Posterior vena cava (tissue), 2 donors: Measurements from ENCODE around the gene ERBB4. TPM values are rescaled to one million over a fixed set of nuclear protein-coding genes. Genes with fewer than 3 reads are reported as not detected.

Experiments
- DNase-seq: peaks from one replicate; pipeline ENCODE4 v3.0.0-alpha.2; 2020; ENCODE audit warnings: low spot score
- intact Hi-C, 2 donors: fragments of 100-400 bp; cut with DNase I; formaldehyde crosslinking; loops; one replicate each; pipeline versions ENCODE4 v1.14.1 to v1.14.2; 2022 to 2023
- microRNA-seq, 2 donors: library from miRNA; unstranded; fragments of <30 nt; microRNA quantifications; one replicate each; pipeline ENCODE4 v1.2.0, GENCODE V29; 2020 to 2021; ENCODE audit warnings: borderline microRNAs expressed in 2 of 2
- total RNA-seq, 2 donors: library from RNA; stranded (reverse); fragmentation: NEBNext Ultra II Directional; extraction: Animal tissue kit (Norgen Biotek cat#: 25700); gene quantifications; one replicate each; pipeline ENCODE4 v1.2.1, GENCODE V29; 2021
- donor health status: DM: yes; HTN: yes; CAD: no.
- donor health status: DM: yes; HTN: yes; CAD: no.

Gene ERBB4
- total RNA-seq, 2 donors from 2014 or later: 3.2 to 7.6 TPM

- intact Hi-C loops: no loop called here
- DNase-seq: no peak
These were observed 1205.2 kb downstream of the ERBB4 start for GRCh38 chr2:211333377-211333776.

GRCh38 chr2:211331736-211332135 lies 1206.9 kb downstream of the ERBB4 start:
- DNase-seq: no peak
- intact Hi-C loops: no loop called here

- intact Hi-C loops: no loop called here
- no peak for DNase-seq
These were observed 1208.7 kb downstream of the ERBB4 start for GRCh38 chr2:211329882-211330281.

GRCh38 chr2:211329421-211329820 lies 1209.2 kb downstream of the ERBB4 start:
- intact Hi-C loops: no loop called here
- DNase-seq: no peak

- no peak for DNase-seq
- intact Hi-C loops: no loop called here
These were observed 1210.5 kb downstream of the ERBB4 start for GRCh38 chr2:211328126-211328525.

Small RNA genes within 50 kb of the gene (microRNA-seq; reads per million reads assigned to microRNA genes)
- gene MIR548F2: 0 reads per million in 2 donors
